Measurements from ENCODE around the gene YDJC.
"Not testable (repeated sequence)": the region's sequence is repeated elsewhere in the genome, so short reads cannot be mapped to it uniquely, and the experiment has no call there.

YDJC gene

GRCh38 chr22:21629255-21630149, at the start of gene YDJC:
Gene YDJC (minus strand): TSS chr22:21630022. CDS start chr22:21630014, 8 bp downstream.
- peak; percentile 84 to 96 for DNase-seq (ENCODE audit: low read depth in 2 of 2)

- DNase-seq (ENCODE audit: low read depth in 2 of 2): no peak
These were observed 49.6 kb upstream of the YDJC start for GRCh38 chr22:21679383-21679782.

GRCh38 chr22:21678842-21679241, 49.0 kb upstream of the YDJC start:
- DNase-seq (ENCODE audit: low read depth in 2 of 2): not testable (repeated sequence)

GRCh38 chr22:21677606-21678443, 48.0 kb upstream of the YDJC start:
- no peak for DNase-seq (ENCODE audit: low read depth in 2 of 2)

GRCh38 chr22:21674638-21675245, 44.9 kb upstream of the YDJC start:
- no peak for DNase-seq (ENCODE audit: low read depth in 2 of 2)

- no peak for DNase-seq (ENCODE audit: low read depth in 2 of 2)
These were observed 43.9 kb upstream of the YDJC start for GRCh38 chr22:21673534-21674321.

- DNase-seq (ENCODE audit: low read depth in 2 of 2): no peak
These were observed 42.3 kb upstream of the YDJC start for GRCh38 chr22:21672107-21672629.

GRCh38 chr22:21669026-21669425, 39.2 kb upstream of the YDJC start:
- DNase-seq (ENCODE audit: low read depth in 2 of 2): no peak

- DNase-seq (ENCODE audit: low read depth in 2 of 2): no peak
These were observed 37.0 kb upstream of the YDJC start for GRCh38 chr22:21666786-21667185.

- DNase-seq (ENCODE audit: low read depth in 2 of 2): no peak
These were observed 35.4 kb upstream of the YDJC start for GRCh38 chr22:21665047-21665851.

GRCh38 chr22:21663738-21664137, 33.9 kb upstream of the YDJC start:
- no peak for DNase-seq (ENCODE audit: low read depth in 2 of 2)

- DNase-seq (ENCODE audit: low read depth in 2 of 2): no peak
These were observed 32.2 kb upstream of the YDJC start for GRCh38 chr22:21661991-21662390.

- DNase-seq (ENCODE audit: low read depth in 2 of 2): no peak
These were observed 31.1 kb upstream of the YDJC start for GRCh38 chr22:21660904-21661303.

- no peak for DNase-seq (ENCODE audit: low read depth in 2 of 2)
These were observed 30.2 kb upstream of the YDJC start for GRCh38 chr22:21659864-21660525.

- DNase-seq (ENCODE audit: low read depth in 2 of 2): peak; percentile 49 to 76
These were observed 27.7 kb upstream of the YDJC start for GRCh38 chr22:21657360-21658032.

- no peak for DNase-seq (ENCODE audit: low read depth in 2 of 2)
These were observed 27.2 kb upstream of the YDJC start for GRCh38 chr22:21657020-21657359.

- no peak for DNase-seq (ENCODE audit: low read depth in 2 of 2)
These were observed 23.0 kb upstream of the YDJC start for GRCh38 chr22:21652547-21653545.

- DNase-seq (ENCODE audit: low read depth in 2 of 2): peak; percentile 76 to 86
These were observed 22.3 kb upstream of the YDJC start for GRCh38 chr22:21652010-21652546.
